Osteoblast (primary cell): ENCODE data around the gene PNKD. TPM values are rescaled to one million over a fixed set of nuclear protein-coding genes. Genes with fewer than 3 reads are reported as not detected.

Experiments
- DNase-seq: peaks from one replicate; pipeline ENCODE4 v3.0.0; 2011; ENCODE audit warnings: low spot score, mixed read lengths; ENCODE audit not compliant: insufficient read length; ENCODE audit errors: missing footprints
- H2AFZ ChIP-seq: 2 replicates; pipeline ENCODE4 v1.6.0; 2011; ENCODE audit warnings: mild to moderate bottlenecking, low read length
- H3K27ac ChIP-seq: 2 replicates; pipeline ENCODE4 v1.5.1; 2011; ENCODE audit warnings: mild to moderate bottlenecking, low read depth, low read length, moderate library complexity
- H3K27me3 ChIP-seq: 2 replicates; pipeline ENCODE4 v1.6.0; 2012; ENCODE audit warnings: mild to moderate bottlenecking, control low read depth, inconsistent platforms, low read length, moderate library complexity; ENCODE audit not compliant: insufficient read depth
- H3K36me3 ChIP-seq: 2 replicates; pipeline ENCODE4 v1.5.1; 2011; ENCODE audit warnings: mild to moderate bottlenecking, low read length, control low read depth, moderate library complexity; ENCODE audit not compliant: insufficient read depth
- H3K4me1 ChIP-seq: 2 replicates; pipeline ENCODE4 v1.5.1; 2011; ENCODE audit warnings: mild to moderate bottlenecking, low read length, control low read depth, moderate library complexity; ENCODE audit not compliant: insufficient read depth
- H3K4me2 ChIP-seq: 2 replicates; pipeline ENCODE4 v1.6.0; 2011; ENCODE audit warnings: mild to moderate bottlenecking, low read length; ENCODE audit not compliant: insufficient read depth
- H3K4me3 ChIP-seq: fragments of 200-600 bp; sonication (generic); 3 replicates; pipeline ENCODE4 v1.5.1; 2012; ENCODE audit warnings: mild to moderate bottlenecking, low read length, inconsistent platforms; ENCODE audit not compliant: insufficient read depth
- H3K79me2 ChIP-seq: 2 replicates; pipeline ENCODE4 v1.6.0; 2012; ENCODE audit warnings: mild to moderate bottlenecking, low read length, control low read depth, inconsistent platforms; ENCODE audit not compliant: insufficient read depth
- H3K9me3 ChIP-seq: 2 replicates; pipeline ENCODE4 v1.5.1; 2011; ENCODE audit warnings: low read depth, low read length, control low read depth
- H4K20me1 ChIP-seq: 2 replicates; pipeline ENCODE4 v1.6.0; 2012; ENCODE audit warnings: mild to moderate bottlenecking, low read length, control low read depth; ENCODE audit not compliant: insufficient read depth
- total RNA-seq: library from RNA; depleted of rRNA; stranded (reverse); fragments of >200 nt; gene quantifications from 2 replicates; pipeline ENCODE4 v1.2.3, GENCODE V29; 2012
- TF ChIP-seq, protein P1 (sequence below): IDR thresholded peaks from 2 replicates; pipeline ENCODE4 v1.5.1; 2011; ENCODE audit warnings: mild to moderate bottlenecking, low read depth, low read length, moderate library complexity; ENCODE audit errors: extremely low read depth

The PNKD gene
- total RNA-seq, 1 donor, result 23.2 TPM

DNA sequence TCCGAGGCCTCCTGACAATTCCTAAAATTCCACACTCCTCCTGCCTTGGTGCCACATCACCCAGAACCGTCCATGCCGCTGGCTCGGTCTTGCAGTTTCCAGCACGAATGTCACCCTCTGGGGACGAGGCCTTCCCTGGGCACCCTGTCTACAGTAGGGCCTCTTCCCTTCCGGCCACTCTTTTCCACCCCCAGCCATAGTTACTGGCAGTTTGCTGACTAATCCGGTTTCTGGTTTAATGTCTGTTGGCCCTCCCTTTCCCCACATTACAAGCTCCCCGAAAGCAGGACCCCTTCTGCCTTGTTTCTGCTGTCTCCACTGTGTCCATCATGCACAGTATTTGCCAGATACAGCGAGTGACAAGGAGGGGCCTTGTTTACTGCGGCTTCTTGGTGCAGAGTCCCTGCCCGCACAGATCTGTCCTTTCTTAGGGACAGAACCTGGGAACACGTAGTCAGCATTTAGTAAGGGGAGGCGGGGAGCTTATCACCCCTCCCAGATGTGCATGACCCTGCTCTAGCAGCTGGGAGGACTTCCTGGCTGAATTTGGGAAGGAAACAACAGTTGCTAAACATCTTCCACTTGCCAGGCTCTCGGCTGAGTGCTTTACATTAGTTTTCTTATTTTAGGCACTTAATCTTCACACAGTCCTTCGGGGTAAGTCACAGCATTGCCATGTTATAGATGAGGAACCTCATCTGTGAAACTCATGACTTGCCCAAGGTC is 62.8 kb downstream of the PNKD start:
- H3K4me3 ChIP-seq, result no peak overlapping the region
- no peaks in the 10 kb centered on the region for H4K20me1 ChIP-seq
- TF ChIP-seq, protein P1, sequence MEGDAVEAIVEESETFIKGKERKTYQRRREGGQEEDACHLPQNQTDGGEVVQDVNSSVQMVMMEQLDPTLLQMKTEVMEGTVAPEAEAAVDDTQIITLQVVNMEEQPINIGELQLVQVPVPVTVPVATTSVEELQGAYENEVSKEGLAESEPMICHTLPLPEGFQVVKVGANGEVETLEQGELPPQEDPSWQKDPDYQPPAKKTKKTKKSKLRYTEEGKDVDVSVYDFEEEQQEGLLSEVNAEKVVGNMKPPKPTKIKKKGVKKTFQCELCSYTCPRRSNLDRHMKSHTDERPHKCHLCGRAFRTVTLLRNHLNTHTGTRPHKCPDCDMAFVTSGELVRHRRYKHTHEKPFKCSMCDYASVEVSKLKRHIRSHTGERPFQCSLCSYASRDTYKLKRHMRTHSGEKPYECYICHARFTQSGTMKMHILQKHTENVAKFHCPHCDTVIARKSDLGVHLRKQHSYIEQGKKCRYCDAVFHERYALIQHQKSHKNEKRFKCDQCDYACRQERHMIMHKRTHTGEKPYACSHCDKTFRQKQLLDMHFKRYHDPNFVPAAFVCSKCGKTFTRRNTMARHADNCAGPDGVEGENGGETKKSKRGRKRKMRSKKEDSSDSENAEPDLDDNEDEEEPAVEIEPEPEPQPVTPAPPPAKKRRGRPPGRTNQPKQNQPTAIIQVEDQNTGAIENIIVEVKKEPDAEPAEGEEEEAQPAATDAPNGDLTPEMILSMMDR, result no peak
- no peaks in the 10 kb centered on the region for H3K36me3 ChIP-seq
- no peak overlapping the region for H3K27ac ChIP-seq
- peaks cover 5% of the 10 kb centered on the region for H3K4me1 ChIP-seq
- H3K79me2 ChIP-seq, result no peaks in the 10 kb centered on the region
- no peak overlapping the region for H3K4me2 ChIP-seq
- peak overlapping the region; percentile 80 for H2AFZ ChIP-seq
- no peaks in the 10 kb centered on the region for H3K9me3 ChIP-seq
- H3K27me3 ChIP-seq, result no peaks in the 10 kb centered on the region
- no peak for DNase-seq

DNA sequence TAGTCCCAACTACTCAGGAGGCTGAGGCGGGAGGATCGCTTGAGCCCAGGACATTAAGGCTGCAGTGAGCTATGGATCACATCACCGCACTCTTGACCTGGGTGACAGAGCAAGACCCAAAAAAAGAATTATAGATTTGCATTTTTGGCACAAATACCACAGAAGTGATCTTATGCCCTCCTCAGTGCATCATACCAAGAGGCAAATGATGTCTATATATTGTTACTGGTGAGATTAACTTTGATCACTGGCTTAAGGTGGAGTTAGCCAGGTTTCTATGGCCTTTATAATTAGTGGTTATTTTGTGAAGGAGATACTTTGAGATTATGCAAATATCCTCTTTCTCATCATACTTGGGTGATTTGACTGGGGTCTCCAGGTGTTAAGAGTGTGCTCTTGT is 64.2 kb downstream of the PNKD start:
- Histone ChIP-seq H3K79me2 (no peaks in the 10 kb centered on the region), H3K4me2 (no peak overlapping the region), H3K27me3 (no peaks in the 10 kb centered on the region), H3K27ac (no peak overlapping the region), H3K9me3 (no peaks in the 10 kb centered on the region), H3K4me1 (peaks cover 5% of the 10 kb centered on the region), H2AFZ (no peak overlapping the region), H4K20me1 (no peaks in the 10 kb centered on the region), H3K4me3 (no peak overlapping the region), H3K36me3 (no peaks in the 10 kb centered on the region)
- TF ChIP-seq, protein P1, result no peak
- DNase-seq, result no peak

DNA sequence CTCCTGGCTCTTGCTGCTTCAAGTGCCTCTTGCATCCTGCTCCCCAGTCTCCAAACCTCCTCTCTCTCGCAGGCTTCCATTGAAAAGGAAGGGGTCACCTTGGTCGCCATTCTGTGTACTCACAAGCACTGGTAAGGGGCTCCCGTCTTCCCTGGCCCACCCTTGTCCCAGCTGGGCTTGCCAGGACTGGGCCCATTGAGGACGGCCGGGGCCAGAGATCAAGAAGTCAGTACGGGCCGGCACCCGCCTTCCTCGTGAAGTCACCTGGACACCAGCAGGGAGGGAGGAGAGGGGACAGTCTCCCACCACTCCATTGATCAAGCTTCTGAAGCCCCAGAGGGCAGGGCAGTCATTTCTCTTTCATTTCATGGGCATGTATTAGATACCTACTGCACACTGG is 70.3 kb downstream of the PNKD start:
- DNase-seq, result peak; percentile 34
- H3K4me3 ChIP-seq, result no peak overlapping the region
- H3K27me3 ChIP-seq, result no peaks in the 10 kb centered on the region
- H3K36me3 ChIP-seq, result no peaks in the 10 kb centered on the region
- peaks cover 17% of the 10 kb centered on the region for H3K4me1 ChIP-seq
- H3K27ac ChIP-seq, result no peak overlapping the region
- no peak overlapping the region for H3K4me2 ChIP-seq
- H3K79me2 ChIP-seq, result no peaks in the 10 kb centered on the region
- TF ChIP-seq, protein P1, result no peak
- no peak overlapping the region for H2AFZ ChIP-seq
- no peaks in the 10 kb centered on the region for H3K9me3 ChIP-seq
- peaks cover 6% of the 10 kb centered on the region for H4K20me1 ChIP-seq

DNA sequence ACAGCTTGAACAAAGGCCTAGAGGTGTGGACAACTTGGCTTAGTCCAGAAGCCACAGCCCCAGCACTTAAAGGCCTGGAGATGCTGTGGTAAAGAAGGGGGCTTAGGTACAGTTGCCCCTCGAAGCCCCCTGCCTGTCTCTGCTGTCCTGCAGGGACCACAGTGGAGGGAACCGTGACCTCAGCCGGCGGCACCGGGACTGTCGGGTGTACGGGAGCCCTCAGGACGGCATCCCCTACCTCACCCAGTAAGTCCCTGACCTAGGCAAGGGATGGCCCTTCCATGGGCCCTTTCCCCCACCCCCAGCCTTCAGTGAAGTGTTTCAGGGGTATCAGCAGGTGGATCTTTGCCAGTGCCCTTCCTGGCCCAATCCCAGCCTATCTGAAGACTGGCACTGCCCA is 71.1 kb downstream of the PNKD start:
- no peak overlapping the region for H3K4me3 ChIP-seq
- H3K79me2 ChIP-seq, result no peaks in the 10 kb centered on the region
- no peak overlapping the region for H3K27ac ChIP-seq
- no peak for DNase-seq
- H3K4me2 ChIP-seq, result no peak overlapping the region
- H3K36me3 ChIP-seq, result no peaks in the 10 kb centered on the region
- H2AFZ ChIP-seq, result no peak overlapping the region
- H3K27me3 ChIP-seq, result no peaks in the 10 kb centered on the region
- H3K9me3 ChIP-seq, result no peaks in the 10 kb centered on the region
- peaks cover 6% of the 10 kb centered on the region for H4K20me1 ChIP-seq
- peaks cover 17% of the 10 kb centered on the region for H3K4me1 ChIP-seq
- TF ChIP-seq, protein P1, result no peak
